HPDE6-E6E7 (cell line): ENCODE measurements around the gene SESN1.

Experiments used
- DNase-seq: peaks from one replicate; pipeline ENCODE4 v3.0.0; 2011; ENCODE audit warnings: missing footprints; ENCODE audit errors: extremely low spot score

The SESN1 gene

DNA sequence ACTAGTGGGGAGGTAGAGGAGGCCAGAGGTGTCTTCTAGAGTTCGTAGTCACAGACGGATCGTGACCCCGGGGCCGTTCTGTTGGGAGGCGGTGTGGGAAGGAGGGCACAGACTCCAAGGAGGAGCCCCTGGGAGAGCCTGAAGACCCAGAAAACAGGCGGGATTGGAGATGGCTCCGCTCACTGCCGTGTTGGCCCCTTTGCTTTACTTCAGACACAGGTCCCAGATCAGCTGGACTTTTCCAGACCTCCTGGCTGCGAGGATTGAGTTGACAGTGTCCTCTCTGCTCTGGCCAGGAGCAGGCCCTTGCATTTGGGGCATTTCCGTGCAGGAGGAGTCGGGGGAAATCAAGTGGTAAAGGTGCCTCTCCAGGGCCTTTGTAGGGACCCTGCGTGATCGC, 133.6 kb downstream of the SESN1 start:
- no peak for DNase-seq

DNA sequence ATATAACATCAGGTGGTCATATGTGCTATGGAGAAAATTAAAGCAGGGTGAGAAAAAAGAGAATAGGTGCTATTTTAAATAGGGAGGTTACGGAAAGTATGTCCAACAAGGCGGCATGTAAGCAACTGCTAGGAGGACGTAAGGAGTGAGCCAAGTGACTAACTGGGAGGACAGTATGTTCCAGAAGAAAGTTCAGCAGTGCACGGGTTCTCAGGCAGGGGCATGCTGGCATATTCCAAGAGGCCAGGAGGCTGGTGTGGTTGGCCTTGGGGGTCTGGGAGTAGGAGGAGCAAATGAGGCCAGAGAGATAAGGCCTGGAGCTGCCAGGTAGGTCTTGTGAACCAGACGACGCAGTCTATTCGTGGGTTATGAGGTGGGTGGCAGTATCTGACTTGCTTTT, 134.0 kb downstream of the SESN1 start:
- DNase-seq = no peak

- DNase-seq = no peak
These were observed 134.6 kb downstream of the SESN1 start for GRCh38 chr6:108959972-108960582.

- DNase-seq = no peak
These were observed 135.5 kb downstream of the SESN1 start for GRCh38 chr6:108958900-108959770.

GRCh38 chr6:108957221-108957620, 137.4 kb downstream of the SESN1 start:
- no peak for DNase-seq

GRCh38 chr6:108955329-108955949, 139.2 kb downstream of the SESN1 start:
- DNase-seq = no peak

- DNase-seq = no peak
These were observed 141.0 kb downstream of the SESN1 start for GRCh38 chr6:108953681-108954080.

DNA sequence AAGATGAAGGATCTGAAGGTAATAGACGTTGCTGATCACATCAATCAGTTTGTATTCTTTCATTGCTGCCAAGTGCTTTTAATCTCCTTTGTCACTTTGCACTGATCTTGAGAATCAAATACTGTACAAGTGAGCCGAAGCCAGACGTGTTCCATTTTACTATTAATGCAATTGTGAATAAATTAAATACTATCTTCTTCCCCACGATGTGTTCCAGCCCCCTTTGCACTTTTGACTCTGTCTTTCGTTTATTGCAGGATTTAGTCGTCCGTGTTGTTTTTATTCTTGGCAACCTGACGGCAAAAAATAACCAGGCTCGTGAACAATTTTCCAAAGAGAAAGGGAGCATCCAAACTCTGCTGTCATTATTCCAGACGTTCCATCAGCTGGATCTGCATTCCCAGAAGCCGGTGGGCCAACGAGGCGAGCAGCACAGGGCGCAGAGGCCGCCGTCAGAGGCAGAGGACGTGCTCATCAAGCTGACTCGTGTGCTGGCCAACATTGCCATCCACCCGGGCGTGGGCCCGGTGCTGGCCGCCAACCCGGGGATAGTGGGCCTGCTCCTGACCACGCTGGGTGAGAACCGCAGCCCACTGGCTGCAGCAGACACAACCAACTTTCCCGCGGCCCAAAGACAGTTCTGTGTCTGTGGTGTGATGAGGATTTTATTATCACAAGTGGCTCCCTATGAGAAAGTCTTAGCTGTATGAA, 141.7 kb downstream of the SESN1 start:
- DNase-seq = no peak

DNA sequence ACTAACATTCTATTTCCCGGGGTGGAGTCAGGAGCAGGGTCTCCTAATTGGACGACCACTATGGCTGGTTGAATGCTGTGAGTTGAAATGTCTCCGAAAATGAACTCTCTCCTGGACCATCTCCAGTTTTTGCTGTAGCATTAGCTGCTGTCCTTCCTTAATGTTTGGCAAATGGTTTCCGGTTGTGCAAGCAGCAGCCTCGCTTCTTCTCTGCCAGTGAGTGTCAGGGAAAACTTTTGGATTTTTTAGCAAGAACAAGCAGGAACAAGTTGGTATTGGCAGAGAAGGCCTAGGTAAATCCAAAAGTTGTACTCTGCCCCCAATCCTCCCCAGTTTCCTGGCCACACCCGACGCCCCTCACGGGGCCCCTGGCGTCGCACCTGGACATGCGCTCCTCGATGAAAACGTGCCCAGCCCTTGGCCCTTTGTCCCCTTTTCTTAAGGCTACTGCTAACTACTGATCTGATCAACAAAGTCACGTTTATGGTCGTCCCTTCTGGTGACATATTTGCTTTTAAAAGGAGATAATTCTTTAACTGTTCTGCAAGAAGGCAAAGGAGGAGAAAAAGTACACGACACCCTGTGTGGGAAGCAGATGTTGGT, 143.2 kb downstream of the SESN1 start:
- DNase-seq = no peak

- DNase-seq = peak; percentile 15
These were observed 146.4 kb downstream of the SESN1 start for GRCh38 chr6:108948181-108948661.

DNA sequence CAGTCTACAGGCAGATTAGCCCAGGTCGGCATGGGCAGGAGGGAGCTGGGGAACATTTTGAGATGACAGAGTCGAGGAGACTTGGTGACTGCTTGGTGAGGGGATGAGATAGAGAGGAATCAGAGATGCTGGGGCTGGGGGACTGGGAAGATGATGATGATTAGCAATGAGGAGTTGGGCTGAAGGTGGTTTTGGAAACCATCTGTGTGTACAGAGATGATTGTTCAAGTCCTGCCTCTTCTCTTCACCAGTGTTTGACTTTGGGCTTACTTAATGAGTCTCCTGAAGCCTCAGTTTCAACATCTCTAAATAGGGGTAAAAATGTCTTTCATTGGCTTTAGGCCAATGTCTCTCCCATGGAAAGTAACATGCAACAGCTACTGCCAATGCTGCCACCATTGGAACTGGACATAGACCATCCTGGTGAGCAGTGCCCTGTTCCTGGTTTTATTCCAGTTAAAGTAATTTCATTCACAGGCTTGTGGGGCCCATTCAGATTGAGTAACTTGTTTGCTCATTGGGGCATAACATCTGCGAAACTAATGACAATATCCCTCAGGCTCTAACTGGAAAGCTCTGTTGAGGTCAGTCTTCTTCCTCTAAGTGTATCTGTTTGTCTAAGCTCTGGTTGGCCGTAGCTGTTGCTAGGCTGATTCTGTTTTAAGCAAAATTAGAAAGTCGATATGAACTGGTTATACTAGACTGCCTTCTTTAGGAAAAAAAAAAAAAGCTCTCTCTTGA, 147.4 kb downstream of the SESN1 start:
- peak; percentile 89 for DNase-seq

GRCh38 chr6:108946695-108947094, 148.0 kb downstream of the SESN1 start:
- no peak for DNase-seq

- DNase-seq = no peak
These were observed 148.9 kb downstream of the SESN1 start for GRCh38 chr6:108945681-108946159.

- DNase-seq = no peak
These were observed 149.7 kb downstream of the SESN1 start for GRCh38 chr6:108944707-108945680.

- DNase-seq = no peak
These were observed 150.6 kb downstream of the SESN1 start for GRCh38 chr6:108944071-108944470.

GRCh38 chr6:108942556-108943492, 151.8 kb downstream of the SESN1 start:
- DNase-seq = no peak

DNA sequence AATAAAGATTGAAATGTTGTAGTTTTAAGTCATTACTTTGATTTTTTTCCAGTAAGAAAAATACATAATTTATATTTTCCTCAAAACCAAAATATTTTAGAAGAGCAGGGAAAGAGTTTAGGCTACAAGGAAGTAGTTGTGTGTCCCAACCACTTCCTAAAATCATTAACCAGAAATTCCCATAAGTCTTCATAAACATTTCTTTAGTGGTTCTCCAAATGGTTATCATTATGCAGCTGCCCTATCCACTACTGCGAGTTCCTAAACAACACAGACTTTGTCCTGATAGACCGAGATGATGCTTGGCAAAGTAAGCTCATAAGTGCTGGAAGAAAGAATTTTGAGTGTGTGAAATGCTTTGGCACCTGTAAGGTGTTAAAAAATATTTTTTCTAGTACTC, 152.8 kb downstream of the SESN1 start:
- no peak for DNase-seq

DNA sequence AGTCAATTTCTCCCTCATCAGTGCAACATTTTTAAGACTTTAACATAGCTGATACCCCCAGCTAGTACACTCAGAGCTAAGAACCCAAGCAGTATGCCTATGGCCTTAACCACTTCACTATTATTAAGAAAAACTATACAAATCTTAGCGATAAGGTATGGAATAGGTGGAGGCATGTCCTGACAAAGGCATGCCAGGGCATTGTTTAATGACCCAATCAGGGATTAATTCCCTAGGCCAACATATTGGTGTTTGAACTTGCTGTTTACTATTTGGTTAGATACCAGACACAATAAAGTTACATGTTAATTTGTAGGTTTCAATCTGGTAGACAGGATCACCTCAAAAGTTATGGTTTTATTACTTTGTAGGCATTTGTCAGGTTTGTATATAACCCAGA, 153.4 kb downstream of the SESN1 start:
- no peak for DNase-seq
